GM21423 (cell line): Measurements from ENCODE around the gene HS6ST1.

Experiments
- ATAC-seq: cut with Tn5 transposase; IDR thresholded peaks from one replicate; pipeline ENCODE4 v1.9.1; 2021; ENCODE audit warnings: mild to moderate bottlenecking, moderate library complexity; ENCODE audit not compliant: unreplicated experiment

Gene HS6ST1

DNA sequence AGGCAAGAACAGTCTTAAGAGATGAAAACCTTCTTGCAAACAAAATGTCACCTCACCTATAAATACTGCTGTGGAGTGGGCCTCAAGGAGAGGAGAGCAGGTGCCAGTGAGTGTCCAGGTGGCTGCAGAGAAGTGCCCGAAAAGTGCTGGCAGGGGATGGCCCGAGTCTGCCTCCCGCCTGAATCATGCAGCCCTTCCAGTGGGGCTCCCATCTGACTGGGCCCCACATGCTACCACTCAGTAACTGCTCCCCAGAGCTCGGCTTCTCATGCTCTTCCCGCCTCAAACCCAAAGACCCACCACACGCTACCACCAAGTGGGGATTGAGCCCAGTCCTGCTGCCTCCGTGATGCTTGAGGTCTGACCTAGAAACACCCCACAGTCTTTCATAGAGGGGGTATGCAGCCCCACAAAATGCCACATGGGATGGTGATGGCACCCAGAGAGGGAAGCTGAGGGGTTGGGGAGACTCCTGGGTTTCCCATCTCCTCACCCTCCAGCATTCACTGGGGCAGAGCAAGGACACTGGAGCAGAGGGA, 7.4 kb downstream of the HS6ST1 start:
- ATAC-seq, result no peak

DNA sequence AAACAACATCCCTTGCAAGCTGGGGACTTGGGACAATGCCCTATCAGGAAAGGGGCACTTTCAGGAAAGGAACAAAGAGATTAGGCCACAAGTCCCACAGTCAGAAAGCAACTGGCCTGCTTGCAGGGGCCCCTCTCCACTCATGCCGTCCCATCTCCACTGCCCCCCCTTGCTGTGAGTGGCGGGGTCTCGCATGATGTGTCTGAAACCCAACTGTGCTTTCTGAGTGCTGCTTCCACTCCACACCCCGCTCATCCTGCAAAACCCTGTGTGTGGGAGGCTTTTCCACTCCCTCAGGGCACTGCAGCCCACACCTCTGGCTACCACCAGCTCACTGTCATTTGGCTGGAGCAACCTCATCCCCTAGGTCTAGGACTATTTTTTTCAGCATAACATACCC, 7.9 kb downstream of the HS6ST1 start:
- ATAC-seq, result no peak

GRCh38 chr2:128310094-128310716, 8.5 kb downstream of the HS6ST1 start:
- ATAC-seq, result no peak

DNA sequence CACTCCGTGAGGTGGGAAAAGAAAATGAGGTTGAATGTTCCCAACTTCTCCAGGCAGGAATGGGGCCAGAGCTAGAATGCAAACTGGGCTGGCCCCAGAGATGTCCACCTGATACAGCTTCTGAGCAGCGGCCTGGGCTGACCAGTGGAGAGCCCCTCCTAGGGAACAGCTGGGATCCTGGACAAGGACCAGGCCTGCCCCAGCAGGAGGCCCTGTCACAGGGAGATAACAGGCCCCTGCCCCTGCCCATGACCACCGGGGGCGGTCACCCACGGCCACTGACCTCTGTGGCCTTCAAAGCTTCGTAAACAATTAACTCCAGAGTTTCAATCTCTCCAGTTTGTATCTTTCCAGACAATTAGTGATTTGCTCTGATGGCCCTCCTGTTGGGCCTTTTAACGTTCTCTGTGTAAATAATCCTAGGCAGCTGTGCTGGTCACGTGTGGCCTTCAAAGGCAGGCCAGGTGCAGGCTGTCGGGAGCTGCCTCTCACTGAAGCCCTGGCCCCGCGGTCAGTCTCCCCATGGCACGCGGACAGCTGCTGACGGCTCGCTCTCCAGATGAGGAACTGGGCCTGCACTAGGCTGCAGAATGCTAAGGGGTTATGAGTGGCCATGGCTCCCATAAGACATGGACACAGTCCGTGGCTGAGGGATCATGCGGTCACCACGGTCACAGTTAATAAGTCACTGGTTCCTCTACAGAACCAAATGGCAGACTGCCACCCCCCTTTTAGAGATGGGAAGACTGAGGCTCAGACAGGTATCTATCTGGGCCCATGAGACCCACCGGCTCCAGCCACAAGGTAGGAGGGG, 9.2 kb downstream of the HS6ST1 start:
- ATAC-seq, result no peak

DNA sequence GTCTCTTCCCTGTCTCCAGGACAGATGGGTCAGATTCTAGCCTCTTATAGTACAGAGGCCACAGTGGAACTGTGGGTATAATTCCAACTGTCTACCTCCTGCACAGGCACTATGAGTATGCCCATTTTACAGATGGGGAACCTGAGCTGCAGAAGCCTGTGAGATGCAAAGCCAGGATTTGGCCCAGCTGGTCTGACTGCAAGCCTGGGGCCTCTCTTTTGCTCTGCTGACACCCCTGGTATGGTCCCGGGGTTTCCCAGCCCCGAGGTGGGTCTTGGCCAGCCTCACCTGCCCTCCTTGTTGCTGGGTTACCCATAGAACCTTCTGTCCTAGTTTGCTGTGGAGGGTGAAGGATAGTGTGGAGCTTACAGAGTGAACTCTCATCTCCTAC, 9.8 kb downstream of the HS6ST1 start:
- no peak for ATAC-seq

- no peak for ATAC-seq
Observed at GRCh38 chr2:128308284-128308731, 10.4 kb downstream of the HS6ST1 start.

DNA sequence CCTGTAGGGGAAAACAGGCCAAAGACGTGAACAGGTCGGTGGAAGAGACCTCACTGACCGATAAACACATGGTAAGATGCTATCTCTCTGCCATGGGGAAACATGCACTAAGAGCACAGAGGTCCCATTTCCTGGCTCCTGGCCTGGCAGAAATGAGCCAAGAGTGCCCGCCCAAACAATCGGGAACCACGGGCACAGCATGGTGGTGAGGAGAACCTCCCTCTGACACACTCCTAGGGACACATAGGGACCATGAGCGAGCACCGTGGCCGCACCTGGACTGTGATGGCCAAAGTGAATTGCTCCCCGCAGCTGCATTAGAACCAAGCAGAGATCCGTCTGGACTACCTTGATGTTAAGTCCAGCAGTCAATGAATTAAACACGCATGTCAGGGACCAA, 11.1 kb downstream of the HS6ST1 start:
- ATAC-seq, result no peak

- ATAC-seq, result no peak
Observed at GRCh38 chr2:128306931-128307460, 11.7 kb downstream of the HS6ST1 start.

- no peak for ATAC-seq
Observed at GRCh38 chr2:128306081-128306930, 12.4 kb downstream of the HS6ST1 start.

- ATAC-seq, result peak; percentile 70
Observed at GRCh38 chr2:128305555-128306080, 13.1 kb downstream of the HS6ST1 start.

GRCh38 chr2:128304715-128305554, 13.7 kb downstream of the HS6ST1 start:
- ATAC-seq, result no peak

- ATAC-seq, result no peak
Observed at GRCh38 chr2:128304330-128304714, 14.3 kb downstream of the HS6ST1 start.

DNA sequence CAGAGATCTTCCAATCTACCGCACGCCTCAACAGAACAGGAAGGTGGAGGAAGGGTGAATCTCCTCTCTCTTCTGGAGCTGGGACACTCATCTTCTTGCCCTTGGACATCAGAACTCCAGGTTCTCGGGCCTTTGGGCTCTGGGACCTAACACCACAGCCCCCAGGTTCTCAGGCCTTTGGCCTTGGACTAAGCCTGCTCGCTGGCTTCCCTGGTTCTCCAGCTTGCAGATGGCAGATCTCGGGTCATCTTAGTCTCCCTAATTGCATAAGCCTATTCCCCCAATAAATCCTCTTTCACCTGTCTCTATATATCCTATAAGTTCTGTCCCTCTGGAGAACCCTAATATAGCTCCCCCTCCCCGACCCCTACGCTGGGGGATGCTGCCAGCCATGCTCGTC, 14.8 kb downstream of the HS6ST1 start:
- ATAC-seq, result no peak

GRCh38 chr2:128303095-128303791, 15.4 kb downstream of the HS6ST1 start:
- ATAC-seq, result no peak

- ATAC-seq, result no peak
Observed at GRCh38 chr2:128302744-128303067, 16.0 kb downstream of the HS6ST1 start.

- ATAC-seq, result no peak
Observed at GRCh38 chr2:128302011-128302743, 16.5 kb downstream of the HS6ST1 start.

GRCh38 chr2:128301501-128301966, 17.1 kb downstream of the HS6ST1 start:
- no peak for ATAC-seq

- ATAC-seq, result no peak
Observed at GRCh38 chr2:128301021-128301420, 17.6 kb downstream of the HS6ST1 start.
